Heart right ventricle (tissue), 16 donors: ENCODE data around the gene RAB18. TPM values are rescaled to one million over a fixed set of nuclear protein-coding genes. Genes with fewer than 3 reads are reported as not detected.

Experiments used
- ATAC-seq, 8 donors: fragments of 200-7000 bp; cut with Tn5 transposase; one replicate each; pipeline ENCODE4 v1.9.1; 2020; ENCODE audit warnings: mild to moderate bottlenecking in 8 of 8, moderate library complexity in 8 of 8, moderate number of reproducible peaks in 1 of 8
- DNase-seq, 2 donors: peaks; one replicate each; pipeline ENCODE4 v3.0.0-alpha.2; 2020
- H3K27ac ChIP-seq, 10 donors: fragments of 200-600 bp; sonication (generic) in 2 of 10; one replicate each; pipeline versions ENCODE4 v1.5.0 to v1.8.0; 2020 to 2022; ENCODE audit warnings: mild to moderate bottlenecking in 3 of 10
- H3K27me3 ChIP-seq, 7 donors: fragments of 200-600 bp; one replicate each; pipeline ENCODE4 v1.8.0; 2021 to 2022; ENCODE audit warnings: mild to moderate bottlenecking in 2 of 7
- H3K36me3 ChIP-seq, 9 donors: fragments of 200-600 bp; sonication (generic) in 1 of 9; one replicate each; pipeline versions ENCODE4 v1.5.0 to v1.8.0; 2020 to 2022; ENCODE audit warnings: mild to moderate bottlenecking in 2 of 9
- H3K4me1 ChIP-seq, 9 donors: fragments of 200-600 bp; sonication (generic) in 1 of 9; one replicate each; pipeline versions ENCODE4 v1.5.0 to v1.8.0; 2020 to 2022; ENCODE audit warnings: mild to moderate bottlenecking in 4 of 9
- H3K4me3 ChIP-seq, 10 donors: fragments of 200-600 bp; sonication (generic) in 2 of 10; one replicate each; pipeline versions ENCODE4 v1.5.0 to v1.8.0; 2020 to 2022; ENCODE audit warnings: mild to moderate bottlenecking in 7 of 10, moderate library complexity in 2 of 10
- H3K9me3 ChIP-seq, 11 donors: fragments of 200-600 bp in 10 of 11; sonication (generic) in 2 of 11; one replicate each; pipeline versions ENCODE4 v1.5.0 to v1.8.0; 2013 to 2022; ENCODE audit warnings: mild to moderate bottlenecking in 2 of 11, control low read depth in 1 of 11, moderate library complexity in 1 of 11
- CTCF ChIP-seq, 9 donors: fragments of 200-600 bp; sonication (generic) in 2 of 9; IDR thresholded peaks; one replicate each; pipeline versions ENCODE4 v1.5.0 to v1.8.0; 2021 to 2022; ENCODE audit warnings: antibody characterized with exemption in 9 of 9, mild to moderate bottlenecking in 5 of 9, moderate library complexity in 1 of 9
- WGBS, 2 donors: extraction: QIAGEN DNeasy Blood & Tissue Kit; methylation state at CpG; one replicate each; pipeline ENCODE4 v1.1.7; 2013; ENCODE audit warnings: inconsistent platforms in 1 of 2; 5-methylcytosine and 5-hydroxymethylcytosine counted together
- intact Hi-C, 10 donors: fragments of 100-400 bp; cut with DNase I; formaldehyde crosslinking; loops; one replicate each; pipeline versions ENCODE4 v1.11.1 to v1.14.2; 2022
- polyA plus RNA-seq, 2 donors: library from polyadenylated mRNA; stranded (reverse); fragments of 200-250 nt; gene quantifications; one replicate each; pipeline ENCODE4 v1.2.3, GENCODE V29; 2013
- total RNA-seq, 10 donors: library from RNA; stranded (reverse); fragmentation: NEBNext Ultra II Directional in 3 of 10; extraction: Animal tissue kit (Norgen Biotek cat#: 25700) in 3 of 10; gene quantifications; one replicate each; pipeline versions ENCODE4 v1.2.1 to v1.2.4, GENCODE V29; 2021 to 2023
- donor health status: Arrhythmogenic right ventricular cardiomyopathy.
- donor health status: ischemic (EF 13 %, LVEDD 7.1; RV severe dilation, severe dysfunction).
- donor health status: healthy with polysubstance abuse.
- donor health status: DM: no; HTN: yes; CAD: no.
- donor health status: DM: no; HTN: no; CAD: no.
- donor health status: ischemic (EF 25% LVEDD 6.9; RV normal size, moderate dysfunction).
- donor health status: ischemic (EF 25% LVEDD 5.7; RV mildly dilated, moderate dysfunction).
- donor health status: healthy.
- donor health status: DM: yes; HTN: yes; CAD: no.
- donor health status: Ischemic cardiomyopathy.
- donor health status: ischemic (EF 35%, LVEDD 5.7; RV mildly dilated, moderate dysfunction).
- donor health status: nonischemic (EF 11% LVEDD 7.7; RV severe dilation, severe dysfunction).
- donor health status: DM: yes; HTN: yes; CAD: no.
- donor health status: PGD.
- donor health status: ischemic (EF 29% LVEDD 5.4; RV normal size, mild dysfunction).
- donor health status: nonischemic (EF 23%, LVEDD 6.1; RV moderate dilation, normal function).

The RAB18 gene
- total and polyA plus RNA-seq, 12 donors, result 19.3 to 157 (median 131) TPM

DNA sequence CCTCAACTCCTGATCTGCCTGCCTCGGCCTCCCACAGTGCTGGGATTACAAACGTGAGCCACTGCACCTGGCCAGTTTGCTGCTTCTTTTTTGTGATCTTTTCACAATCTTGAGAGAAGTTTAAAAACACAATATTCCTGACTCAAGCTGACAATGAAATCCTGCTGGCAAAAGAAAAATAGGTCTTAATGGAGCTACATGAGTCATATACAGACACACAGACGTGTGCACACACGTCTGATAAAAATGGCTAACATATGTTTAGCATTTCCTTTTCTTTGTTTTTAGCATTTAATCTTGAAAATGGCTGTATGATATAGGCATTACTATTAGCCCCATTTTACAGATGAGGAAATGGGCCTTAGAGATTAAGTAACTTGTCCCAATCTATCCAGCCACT is 29.4 kb upstream of the RAB18 start:
- ATAC-seq (no peak), DNase-seq (no peak)
- Histone ChIP-seq H3K36me3 (no peaks in the 10 kb centered on the region), H3K4me1 (no peaks in the 10 kb centered on the region), H3K9me3 (no peaks in the 10 kb centered on the region), H3K27ac (no peak overlapping the region), H3K27me3 (peaks cover 0 to 8% (median 4%) of the 10 kb centered on the region in 7 donors), H3K4me3 (no peak overlapping the region)
- intact Hi-C loops, result no loop called here
- no peak for TF ChIP-seq CTCF (IDR thresholded peaks at IDR 0.05)
- WGBS, 2 donors, result 63 to 78% methylated on average over 4 of the region's 4 CpGs

DNA sequence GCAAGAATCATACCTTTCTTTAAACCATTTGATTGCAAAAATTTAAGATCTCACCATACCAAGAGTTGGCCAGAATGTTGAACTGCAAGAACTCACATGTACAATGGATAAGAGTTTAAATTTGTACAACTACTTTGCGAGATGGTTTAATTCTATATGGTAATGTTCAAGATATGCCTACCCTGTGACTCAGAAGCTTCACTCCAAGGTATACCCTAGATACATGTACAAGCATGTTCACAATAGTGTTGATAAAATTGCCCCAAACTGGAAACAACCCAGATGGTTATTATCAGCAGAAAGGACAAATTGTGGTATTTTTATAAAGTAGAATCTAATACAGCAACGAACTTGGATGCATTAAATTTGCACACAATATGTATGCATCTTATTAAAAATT is 25.1 kb upstream of the RAB18 start:
- Histone ChIP-seq H3K9me3 (no peaks in the 10 kb centered on the region), H3K4me1 (peaks cover 0 to 15% (median 0%) of the 10 kb centered on the region in 9 donors), H3K27ac (no peak overlapping the region), H3K27me3 (peaks cover 0 to 6% (median 0%) of the 10 kb centered on the region in 7 donors), H3K4me3 (no peak overlapping the region), H3K36me3 (no peaks in the 10 kb centered on the region)
- intact Hi-C loops, result no loop called here
- 58 to 84% methylated on average over 2 of the region's 2 CpGs for WGBS, 2 donors
- DNase-seq, result no peak
- TF ChIP-seq CTCF (IDR thresholded peaks at IDR 0.05), result no peak
- no peak for ATAC-seq

- no peaks in the 10 kb centered on the region for H3K9me3 ChIP-seq
- ATAC-seq, result no peak
- no peak overlapping the region for H3K27ac ChIP-seq
- intact Hi-C loops, result no loop called here
- H3K27me3 ChIP-seq, result peaks cover 0 to 20% (median 9%) of the 10 kb centered on the region in 7 donors
- DNase-seq, result no peak
- WGBS, 2 donors, result 74 to 77% methylated on average over 1 of the region's 1 CpG
- H3K4me3 ChIP-seq, result no peak overlapping the region
- no peaks in the 10 kb centered on the region for H3K36me3 ChIP-seq
- H3K4me1 ChIP-seq, result peaks cover 0 to 15% (median 0%) of the 10 kb centered on the region in 9 donors
- no peak for TF ChIP-seq CTCF (IDR thresholded peaks at IDR 0.05)
These were observed 22.6 kb upstream of the RAB18 start for GRCh38 chr10:27481486-27481885.

- intact Hi-C loops, result no loop called here
- H3K27ac ChIP-seq, result no peak overlapping the region
- no peak for DNase-seq
- WGBS, 2 donors, result 54 to 58% methylated on average over 10 of the region's 10 CpGs
- no peak for ATAC-seq
- H3K4me3 ChIP-seq, result no peak overlapping the region
- peaks cover 0 to 15% (median 0%) of the 10 kb centered on the region in 9 donors for H3K4me1 ChIP-seq
- H3K9me3 ChIP-seq, result peaks cover 0 to 6% (median 0%) of the 10 kb centered on the region in 11 donors
- H3K36me3 ChIP-seq, result no peaks in the 10 kb centered on the region
- H3K27me3 ChIP-seq, result peaks cover 0 to 20% (median 9%) of the 10 kb centered on the region in 7 donors
- no peak for TF ChIP-seq CTCF (IDR thresholded peaks at IDR 0.05)
These were observed 20.8 kb upstream of the RAB18 start for GRCh38 chr10:27482984-27483956.
